ENCODE data around the gene OR51M1.
"Not testable (repeated sequence)": the region's sequence is repeated elsewhere in the genome, so short reads cannot be mapped to it uniquely, and the experiment has no call there.

The OR51M1 gene, protein sequence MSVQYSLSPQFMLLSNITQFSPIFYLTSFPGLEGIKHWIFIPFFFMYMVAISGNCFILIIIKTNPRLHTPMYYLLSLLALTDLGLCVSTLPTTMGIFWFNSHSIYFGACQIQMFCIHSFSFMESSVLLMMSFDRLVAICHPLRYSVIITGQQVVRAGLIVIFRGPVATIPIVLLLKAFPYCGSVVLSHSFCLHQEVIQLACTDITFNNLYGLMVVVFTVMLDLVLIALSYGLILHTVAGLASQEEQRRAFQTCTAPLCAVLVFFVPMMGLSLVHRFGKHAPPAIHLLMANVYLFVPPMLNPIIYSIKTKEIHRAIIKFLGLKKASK

DNA sequence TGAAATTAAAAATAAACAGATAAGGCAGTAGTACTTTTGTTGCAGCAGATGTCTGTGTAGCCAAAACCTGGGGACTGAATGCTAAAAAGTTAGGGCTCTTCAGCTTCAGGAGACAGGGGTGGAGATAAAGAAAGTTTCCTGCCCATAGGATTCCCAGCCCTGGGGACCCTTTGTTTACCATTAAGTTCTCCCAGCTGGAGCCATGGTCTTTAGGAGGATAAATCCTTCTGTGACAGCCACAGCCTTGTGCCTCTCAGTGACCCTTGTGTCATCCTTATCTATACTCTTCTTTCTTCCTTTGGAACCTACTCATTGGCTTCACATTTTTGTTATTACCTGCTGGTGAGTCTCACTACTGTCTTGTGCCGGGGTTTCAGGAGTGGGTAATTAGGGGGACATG lies at the start of gene OR51M1:
TSS of gene OR51M1 (plus strand) at position 237 of the 400 bp plus-strand sequence. CDS start 5,587 bp downstream, outside the sequence.
- Histone ChIP-seq H3K4me1 (ENCODE audit: control insufficient read depth, insufficient read depth, low read length) (no peaks in the 10 kb centered on the region), H3K36me3 (ENCODE audit: control insufficient read depth, insufficient read depth, low read length) (no peaks in the 10 kb centered on the region), H3K27ac (ENCODE audit: low read depth, low read length) (no peak within 1 kb of the TSS), H3K4me3 (ENCODE audit: low read length) (no peak within 1 kb of the TSS), H3K27me3 (ENCODE audit: control insufficient read depth, insufficient read depth, low read length) (no peaks in the 10 kb centered on the region), H3K9ac (ENCODE audit: low read length) (no peak within 1 kb of the TSS)

DNA sequence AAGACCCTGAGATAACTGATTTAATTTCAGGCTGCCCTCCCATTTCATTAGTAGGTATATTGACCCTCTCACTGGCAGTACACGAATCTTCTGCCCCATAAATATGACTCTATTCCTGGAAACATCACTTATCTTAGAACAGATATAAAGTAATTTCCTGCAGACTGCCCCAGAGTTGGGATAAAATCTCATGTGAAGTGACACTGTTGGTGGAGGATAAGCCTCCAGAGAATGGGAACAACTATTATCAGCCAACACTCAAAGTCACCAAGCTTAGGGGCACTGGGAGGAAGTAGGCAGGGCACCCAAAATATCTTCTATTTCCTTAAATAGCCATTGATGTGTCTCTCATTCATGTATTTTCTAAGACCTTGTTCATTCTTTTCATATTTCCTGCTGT lies 48.4 kb upstream of the OR51M1 start:
- H3K9ac ChIP-seq (ENCODE audit: low read length) = no peak overlapping the region
- no peak overlapping the region for H3K4me3 ChIP-seq (ENCODE audit: low read length)
- no peak overlapping the region for H3K27ac ChIP-seq (ENCODE audit: low read depth, low read length)
- H3K4me1 ChIP-seq (ENCODE audit: control insufficient read depth, insufficient read depth, low read length) = no peaks in the 10 kb centered on the region
- no peaks in the 10 kb centered on the region for H3K36me3 ChIP-seq (ENCODE audit: control insufficient read depth, insufficient read depth, low read length)
- H3K27me3 ChIP-seq (ENCODE audit: control insufficient read depth, insufficient read depth, low read length) = no peaks in the 10 kb centered on the region

DNA sequence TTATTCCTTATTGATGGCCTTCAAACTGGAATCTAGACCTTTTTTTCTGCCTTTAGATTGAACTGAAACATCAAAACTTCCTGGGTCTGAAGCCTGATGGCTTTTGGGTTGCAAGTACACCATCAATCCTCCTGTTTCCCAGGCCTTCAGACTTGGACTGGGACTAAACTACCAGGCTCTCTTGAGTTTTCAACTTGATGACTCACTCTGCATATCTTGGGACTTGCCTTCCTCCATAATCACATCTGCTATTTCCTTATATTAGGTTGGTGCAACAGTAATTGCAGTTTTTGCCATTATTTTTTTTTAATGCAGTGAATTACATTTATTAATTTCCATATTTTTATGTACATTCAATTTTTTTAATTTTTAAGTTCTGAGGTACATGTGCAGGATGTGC lies 47.3 kb upstream of the OR51M1 start:
- H3K4me1 ChIP-seq (ENCODE audit: control insufficient read depth, insufficient read depth, low read length) = no peaks in the 10 kb centered on the region
- H3K9ac ChIP-seq (ENCODE audit: low read length) = no peak overlapping the region
- H3K27ac ChIP-seq (ENCODE audit: low read depth, low read length) = no peak overlapping the region
- H3K4me3 ChIP-seq (ENCODE audit: low read length) = no peak overlapping the region
- no peaks in the 10 kb centered on the region for H3K36me3 ChIP-seq (ENCODE audit: control insufficient read depth, insufficient read depth, low read length)
- no peaks in the 10 kb centered on the region for H3K27me3 ChIP-seq (ENCODE audit: control insufficient read depth, insufficient read depth, low read length)

DNA sequence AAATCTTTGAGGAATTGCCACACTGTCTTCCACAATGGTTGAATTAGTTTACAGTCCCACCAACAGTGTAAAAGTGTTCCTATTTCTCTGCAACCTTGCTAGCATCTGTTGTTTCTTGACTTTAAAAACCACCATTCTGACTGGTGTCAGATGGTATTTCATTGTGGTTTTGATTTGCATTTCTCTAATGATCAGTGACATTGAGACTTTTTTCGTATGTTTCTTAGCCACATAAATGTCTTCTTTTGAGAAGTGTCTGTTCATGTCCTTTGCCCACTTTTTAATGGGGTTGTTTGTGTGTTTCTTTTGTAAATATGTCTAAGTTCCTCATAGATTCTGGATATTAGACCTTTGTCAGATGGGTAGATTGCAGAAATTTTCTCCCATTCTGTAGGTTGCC lies 46.4 kb upstream of the OR51M1 start:
- H3K4me3 ChIP-seq (ENCODE audit: low read length); H3K27me3 ChIP-seq (ENCODE audit: control insufficient read depth, insufficient read depth, low read length); H3K27ac ChIP-seq (ENCODE audit: low read depth, low read length); H3K36me3 ChIP-seq (ENCODE audit: control insufficient read depth, insufficient read depth, low read length); H3K9ac ChIP-seq (ENCODE audit: low read length); H3K4me1 ChIP-seq (ENCODE audit: control insufficient read depth, insufficient read depth, low read length): not testable (repeated sequence)

DNA sequence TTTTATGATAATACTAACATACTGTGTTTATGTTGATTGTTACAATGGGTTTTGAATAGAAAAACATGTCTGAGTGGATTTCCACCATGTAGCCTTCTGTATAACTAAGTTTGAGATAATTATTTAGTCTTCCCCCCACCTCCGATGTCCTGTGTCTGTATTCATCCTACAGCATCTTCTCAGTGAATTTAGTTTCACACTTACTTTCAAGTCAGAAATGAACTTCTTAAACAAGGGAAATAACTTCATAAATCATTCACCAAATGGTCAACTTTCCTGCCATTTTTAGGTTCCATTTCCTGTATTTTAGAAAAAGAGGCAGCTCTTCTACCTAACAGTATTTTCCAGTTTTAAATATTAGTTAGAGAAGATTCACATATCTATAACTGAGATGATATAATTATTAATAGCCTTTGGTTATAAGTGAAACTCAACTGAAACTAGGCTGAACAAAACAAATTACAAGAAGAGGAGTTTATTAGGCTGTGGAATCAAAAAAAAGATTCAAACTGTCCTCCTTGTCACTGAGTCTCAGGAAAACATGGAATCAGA lies 43.8 kb upstream of the OR51M1 start:
- Histone ChIP-seq H3K4me1 (ENCODE audit: control insufficient read depth, insufficient read depth, low read length) (no peaks in the 10 kb centered on the region), H3K9ac (ENCODE audit: low read length) (no peak overlapping the region), H3K4me3 (ENCODE audit: low read length) (no peak overlapping the region), H3K27me3 (ENCODE audit: control insufficient read depth, insufficient read depth, low read length) (no peaks in the 10 kb centered on the region), H3K36me3 (ENCODE audit: control insufficient read depth, insufficient read depth, low read length) (no peaks in the 10 kb centered on the region), H3K27ac (ENCODE audit: low read depth, low read length) (no peak overlapping the region)

DNA sequence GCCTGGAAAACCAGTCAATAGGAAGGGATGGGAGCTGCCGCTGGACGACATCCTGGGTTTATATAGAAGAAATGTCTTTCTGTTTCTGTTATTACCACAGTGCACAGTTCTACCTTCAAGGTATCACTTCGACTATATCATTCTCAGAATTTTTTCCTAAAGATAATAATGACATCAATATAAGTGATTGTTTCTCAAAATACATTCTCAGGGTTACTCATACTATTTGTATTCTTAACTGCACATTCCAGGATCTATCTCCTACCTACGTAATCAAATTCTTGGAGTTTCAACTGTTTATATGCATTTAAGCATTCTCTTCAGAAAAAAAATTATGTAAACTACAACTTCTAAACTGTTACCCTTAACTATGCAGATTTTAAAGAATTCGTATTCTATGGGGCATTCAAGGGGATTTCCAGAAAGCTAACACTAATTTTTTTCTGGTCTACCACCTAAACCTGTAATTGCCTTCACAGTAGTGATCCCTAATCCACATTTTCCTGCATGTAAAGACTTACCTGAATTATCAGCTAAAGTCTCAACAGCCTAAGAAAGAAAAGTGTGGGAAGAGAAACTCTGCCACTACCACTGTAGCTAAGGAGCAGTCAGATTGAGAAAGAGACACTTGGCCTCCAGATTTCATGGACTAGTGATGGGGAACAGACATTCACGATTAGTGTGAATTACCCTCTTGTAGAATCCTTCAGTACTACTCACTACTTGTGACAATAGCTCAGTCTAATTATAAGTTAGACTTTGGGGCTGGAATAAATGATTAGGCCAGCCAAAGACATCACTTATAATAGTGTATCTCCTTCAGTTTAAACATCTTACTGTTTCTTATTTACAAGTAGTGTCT lies 39.9 kb upstream of the OR51M1 start, which contains the start of gene OR51B5:
TSS of gene OR51B5 (minus strand) at position 51 of the 862 bp plus-strand sequence. CDS start at position 51, 0 bp downstream.
- Histone ChIP-seq H3K27ac (ENCODE audit: low read depth, low read length) (no peak within 1 kb of the TSS), H3K4me3 (ENCODE audit: low read length) (no peak within 1 kb of the TSS), H3K27me3 (ENCODE audit: control insufficient read depth, insufficient read depth, low read length) (no peaks in the 10 kb centered on the region), H3K9ac (ENCODE audit: low read length) (no peak within 1 kb of the TSS), H3K4me1 (ENCODE audit: control insufficient read depth, insufficient read depth, low read length) (no peaks in the 10 kb centered on the region), H3K36me3 (ENCODE audit: control insufficient read depth, insufficient read depth, low read length) (no peaks in the 10 kb centered on the region)

DNA sequence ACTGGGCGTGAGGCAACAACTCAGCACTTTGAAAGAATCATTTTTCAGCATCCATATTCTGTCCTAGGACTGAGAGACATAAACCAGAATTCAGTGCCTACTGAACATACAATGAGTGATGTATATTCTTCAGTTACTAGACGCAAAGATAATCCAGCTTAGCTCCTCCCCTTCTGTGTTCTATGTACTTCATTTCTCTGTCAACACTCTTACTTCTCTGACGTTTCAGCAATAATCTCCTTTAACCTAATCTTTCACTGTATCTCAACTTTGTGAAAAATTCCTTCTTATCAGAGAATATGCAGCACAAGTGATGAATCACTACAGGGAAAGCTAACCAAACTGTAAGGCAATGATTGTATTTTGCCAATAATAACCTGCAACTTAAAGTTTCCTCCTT lies 37.8 kb upstream of the OR51M1 start:
- Histone ChIP-seq H3K27me3 (ENCODE audit: control insufficient read depth, insufficient read depth, low read length) (no peaks in the 10 kb centered on the region), H3K4me1 (ENCODE audit: control insufficient read depth, insufficient read depth, low read length) (no peaks in the 10 kb centered on the region), H3K36me3 (ENCODE audit: control insufficient read depth, insufficient read depth, low read length) (no peaks in the 10 kb centered on the region), H3K9ac (ENCODE audit: low read length) (no peak overlapping the region), H3K4me3 (ENCODE audit: low read length) (no peak overlapping the region), H3K27ac (ENCODE audit: low read depth, low read length) (no peak overlapping the region)

DNA sequence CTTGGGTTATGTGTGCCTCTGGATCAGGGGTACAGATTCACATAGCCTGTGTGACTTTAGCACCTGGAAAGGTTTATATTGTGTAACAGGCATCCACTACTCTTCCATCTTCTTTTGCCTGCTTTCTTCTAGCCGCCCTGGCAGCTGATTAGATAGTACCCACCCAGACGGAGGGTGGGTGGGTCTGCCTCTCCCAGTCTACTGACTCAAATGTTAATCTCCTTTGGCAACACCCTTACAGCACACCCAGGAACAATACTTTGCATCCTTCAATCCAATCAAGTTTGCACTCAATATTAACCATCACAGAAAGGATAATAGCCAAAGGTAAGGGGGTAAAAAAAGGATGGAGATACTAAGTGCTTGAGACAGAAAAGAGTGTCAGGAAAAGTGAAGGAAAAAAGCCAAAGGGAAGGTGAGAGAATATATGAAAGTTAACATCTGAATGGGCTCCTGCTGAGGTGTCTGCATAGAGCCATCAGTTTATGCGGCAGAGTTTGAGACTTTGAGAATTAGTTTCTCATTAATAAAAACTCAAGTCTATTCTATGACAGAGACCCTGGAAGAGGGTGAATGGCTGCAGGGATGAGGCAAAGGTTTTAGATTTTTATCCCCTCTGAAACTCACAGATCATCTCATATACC lies 34.9 kb upstream of the OR51M1 start:
- Histone ChIP-seq H3K4me3 (ENCODE audit: low read length) (no peak overlapping the region), H3K4me1 (ENCODE audit: control insufficient read depth, insufficient read depth, low read length) (no peaks in the 10 kb centered on the region), H3K9ac (ENCODE audit: low read length) (no peak overlapping the region), H3K36me3 (ENCODE audit: control insufficient read depth, insufficient read depth, low read length) (no peaks in the 10 kb centered on the region), H3K27me3 (ENCODE audit: control insufficient read depth, insufficient read depth, low read length) (no peaks in the 10 kb centered on the region), H3K27ac (ENCODE audit: low read depth, low read length) (no peak overlapping the region)

DNA sequence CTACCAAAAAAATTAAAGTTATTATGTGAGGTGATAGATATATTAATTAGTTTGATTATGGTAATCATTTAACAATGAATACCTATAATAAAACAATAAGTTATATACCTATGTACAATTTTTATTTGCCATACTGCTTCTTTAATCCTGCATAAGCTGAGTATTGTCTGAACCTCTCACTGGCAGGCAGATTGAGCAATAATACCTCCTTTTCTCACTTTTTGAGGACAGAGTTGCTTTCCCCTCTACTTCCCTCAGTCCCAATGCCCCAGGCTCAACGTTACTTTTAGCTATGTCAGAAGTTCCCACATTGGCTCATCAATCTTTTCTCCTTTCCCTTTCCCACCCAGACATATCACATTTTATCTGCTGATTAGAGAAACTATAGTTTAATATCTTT lies 34.1 kb upstream of the OR51M1 start:
- Histone ChIP-seq H3K36me3 (ENCODE audit: control insufficient read depth, insufficient read depth, low read length) (no peaks in the 10 kb centered on the region), H3K27ac (ENCODE audit: low read depth, low read length) (no peak overlapping the region), H3K9ac (ENCODE audit: low read length) (no peak overlapping the region), H3K4me1 (ENCODE audit: control insufficient read depth, insufficient read depth, low read length) (no peaks in the 10 kb centered on the region), H3K4me3 (ENCODE audit: low read length) (no peak overlapping the region), H3K27me3 (ENCODE audit: control insufficient read depth, insufficient read depth, low read length) (no peaks in the 10 kb centered on the region)

DNA sequence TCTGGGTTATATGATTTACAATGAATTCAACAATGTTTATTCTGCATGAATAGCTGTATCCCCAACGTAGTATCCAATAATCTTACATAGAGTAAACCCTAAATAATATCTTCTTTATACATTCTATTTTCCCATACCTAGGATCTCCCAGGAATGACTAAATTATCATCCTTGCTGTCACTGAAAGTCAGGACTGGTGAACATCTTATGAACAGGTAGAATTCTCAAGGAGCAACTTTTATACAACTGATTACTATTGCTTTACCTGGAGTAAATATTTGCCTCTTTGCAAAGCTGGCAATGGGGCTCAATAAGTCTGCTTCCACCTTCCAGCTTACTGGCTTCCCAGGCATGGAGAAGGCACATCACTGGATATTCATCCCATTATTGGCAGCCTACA lies 32.4 kb upstream of the OR51M1 start, which contains the start of gene OR51B6:
TSS of gene OR51B6 (plus strand) at position 301 of the 400 bp plus-strand sequence. CDS start at position 301, 0 bp downstream.
- Histone ChIP-seq H3K9ac (ENCODE audit: low read length) (no peak within 1 kb of the TSS), H3K4me1 (ENCODE audit: control insufficient read depth, insufficient read depth, low read length) (no peaks in the 10 kb centered on the region), H3K36me3 (ENCODE audit: control insufficient read depth, insufficient read depth, low read length) (no peaks in the 10 kb centered on the region), H3K27me3 (ENCODE audit: control insufficient read depth, insufficient read depth, low read length) (no peaks in the 10 kb centered on the region), H3K27ac (ENCODE audit: low read depth, low read length) (no peak within 1 kb of the TSS), H3K4me3 (ENCODE audit: low read length) (no peak within 1 kb of the TSS)

DNA sequence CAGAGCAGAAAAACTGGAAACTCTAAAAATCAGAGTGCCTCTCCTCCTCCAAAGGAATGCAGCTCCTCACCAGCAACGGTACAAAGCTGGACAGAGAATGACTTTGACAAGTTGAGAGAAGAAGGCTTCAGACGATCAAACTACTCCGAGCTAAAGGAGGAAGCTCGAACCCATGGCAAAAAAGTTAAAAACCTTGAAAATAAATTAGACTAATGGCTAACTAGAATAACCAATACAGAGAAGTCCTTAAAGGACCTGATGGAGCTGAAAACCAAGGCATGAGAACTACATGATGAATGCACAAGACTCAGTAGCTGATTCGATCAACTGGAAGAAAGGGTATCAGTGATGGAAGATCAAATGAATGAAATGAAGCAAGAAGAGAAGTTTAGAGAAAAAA lies 27.6 kb upstream of the OR51M1 start:
- not testable (repeated sequence) for H3K4me1 ChIP-seq (ENCODE audit: control insufficient read depth, insufficient read depth, low read length); H3K4me3 ChIP-seq (ENCODE audit: low read length); H3K36me3 ChIP-seq (ENCODE audit: control insufficient read depth, insufficient read depth, low read length); H3K27ac ChIP-seq (ENCODE audit: low read depth, low read length); H3K9ac ChIP-seq (ENCODE audit: low read length); H3K27me3 ChIP-seq (ENCODE audit: control insufficient read depth, insufficient read depth, low read length)

DNA sequence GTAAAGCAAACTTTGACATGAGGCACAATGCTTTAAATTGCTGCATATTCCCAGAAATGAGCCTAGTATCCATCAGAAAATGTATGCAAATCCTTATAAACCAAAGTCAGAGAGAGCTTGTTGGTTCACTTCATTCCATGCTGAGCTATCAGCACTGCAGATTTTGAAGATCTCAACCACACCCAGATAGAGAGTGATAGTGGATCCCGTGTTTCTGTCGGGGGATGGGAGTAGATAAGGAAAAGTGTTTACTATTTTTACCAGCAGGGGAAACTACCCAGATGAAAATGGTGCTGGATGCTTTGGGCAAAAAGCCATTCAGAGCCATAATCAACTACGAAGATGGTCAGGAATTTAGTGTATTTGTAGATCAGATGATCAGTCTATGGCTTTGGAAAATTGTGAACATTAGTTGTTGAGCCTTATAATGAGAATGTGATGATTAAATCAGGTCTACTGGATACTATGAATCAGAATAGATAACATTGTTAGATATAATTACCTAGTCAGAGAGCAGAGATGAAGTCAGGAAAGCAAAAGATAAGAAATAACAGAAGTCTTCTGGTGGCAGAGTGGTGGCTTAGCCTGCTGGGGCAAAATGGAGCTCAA lies 21.5 kb upstream of the OR51M1 start:
- Histone ChIP-seq H3K27ac (ENCODE audit: low read depth, low read length) (no peak overlapping the region), H3K4me3 (ENCODE audit: low read length) (no peak overlapping the region), H3K9ac (ENCODE audit: low read length) (no peak overlapping the region), H3K4me1 (ENCODE audit: control insufficient read depth, insufficient read depth, low read length) (no peaks in the 10 kb centered on the region), H3K27me3 (ENCODE audit: control insufficient read depth, insufficient read depth, low read length) (no peaks in the 10 kb centered on the region), H3K36me3 (ENCODE audit: control insufficient read depth, insufficient read depth, low read length) (no peaks in the 10 kb centered on the region)
